Pancreas (tissue), 10 donors: ENCODE measurements around the gene TGM4. TPM values are rescaled to one million over a fixed set of nuclear protein-coding genes. Genes with fewer than 3 reads are reported as not detected.

Experiments
- ATAC-seq, 4 donors: fragments of 200-7000 bp; cut with Tn5 transposase; one replicate each; pipeline versions ENCODE4 v1.8.0 to v1.9.1; 2020; ENCODE audit warnings: mild to moderate bottlenecking in 4 of 4, moderate library complexity in 4 of 4
- DNase-seq, 6 donors: peaks; one replicate each; pipeline ENCODE4 v3.0.0-alpha.2; 2020
- FAIRE-seq: peaks from 2 replicates; lab custom pipeline; 2012; peaks lifted over from hg19 to GRCh38; lab: Jason Lieb, UNC
- H3K27ac ChIP-seq, 4 donors: fragments of 200-600 bp; sonication (generic); 1 replicate in 3 of 4; 2 replicates in 1 of 4; pipeline versions ENCODE4 v1.5.0 to v1.8.0; 2020
- H3K27me3 ChIP-seq, 4 donors: fragments of 200-600 bp; one replicate each; pipeline ENCODE4 v1.8.0; 2021
- H3K36me3 ChIP-seq, 3 donors: fragments of 200-600 bp; sonication (generic) in 1 of 3; one replicate each; pipeline versions ENCODE4 v1.5.0 to v1.8.0; 2020 to 2021
- H3K4me1 ChIP-seq, 3 donors: fragments of 200-600 bp; one replicate each; pipeline ENCODE4 v1.8.0; 2021
- H3K4me3 ChIP-seq, 4 donors: fragments of 200-600 bp; sonication (generic) in 2 of 4; one replicate each; pipeline versions ENCODE4 v1.5.0 to v1.8.0; 2020 to 2021
- H3K9me3 ChIP-seq, 4 donors: fragments of 200-600 bp; one replicate each; pipeline ENCODE4 v1.8.0; 2021
- CTCF ChIP-seq, 4 donors: fragments of 200-600 bp; sonication (generic) in 3 of 4; IDR thresholded peaks; one replicate each; pipeline versions ENCODE4 v1.5.0 to v1.8.0; 2021; ENCODE audit warnings: antibody characterized with exemption in 4 of 4
- WGBS, 2 donors: extraction: QIAGEN DNeasy Blood & Tissue Kit; methylation state at CpG; one replicate each; pipeline ENCODE4 v1.1.7; 2013; 5-methylcytosine and 5-hydroxymethylcytosine counted together
- intact Hi-C, 3 donors: fragments of 100-400 bp; cut with DNase I; formaldehyde crosslinking; loops; one replicate each; pipeline versions ENCODE4 v1.11.1 to v1.14.2; 2022
- polyA plus RNA-seq, 2 donors: library from polyadenylated mRNA; stranded (reverse); fragments of 200-250 nt; gene quantifications; one replicate each; pipeline ENCODE4 v1.2.3, GENCODE V29; 2013
- total RNA-seq, 6 donors: library from RNA; stranded (reverse); fragmentation: NEBNext Ultra II Directional in 4 of 6; extraction: Animal tissue kit (Norgen Biotek cat#: 25700) in 4 of 6; gene quantifications; one replicate each; pipeline versions ENCODE4 v1.2.1 to v1.2.4, GENCODE V29; 2021 to 2023
- donor health status: healthy with polysubstance abuse.
- donor health status: DM: no; HTN: no; CAD: no; lungs with moderate emphysema.
- donor health status: DM: no; HTN: no; CAD: no.
- donor health status: control.
- donor health status: control.
- donor health status: Bipolar disorder and iron deficiency.
- donor health status: DM: yes; HTN: yes; CAD: no.
- donor health status: DM: no; HTN: no; CAD: no.
- donor health status: DM: no; HTN: no; CAD: no.
- donor health status: DM: yes; HTN: yes; CAD: no.

The TGM4 gene
- total and polyA plus RNA-seq, 8 donors = not detected

DNA sequence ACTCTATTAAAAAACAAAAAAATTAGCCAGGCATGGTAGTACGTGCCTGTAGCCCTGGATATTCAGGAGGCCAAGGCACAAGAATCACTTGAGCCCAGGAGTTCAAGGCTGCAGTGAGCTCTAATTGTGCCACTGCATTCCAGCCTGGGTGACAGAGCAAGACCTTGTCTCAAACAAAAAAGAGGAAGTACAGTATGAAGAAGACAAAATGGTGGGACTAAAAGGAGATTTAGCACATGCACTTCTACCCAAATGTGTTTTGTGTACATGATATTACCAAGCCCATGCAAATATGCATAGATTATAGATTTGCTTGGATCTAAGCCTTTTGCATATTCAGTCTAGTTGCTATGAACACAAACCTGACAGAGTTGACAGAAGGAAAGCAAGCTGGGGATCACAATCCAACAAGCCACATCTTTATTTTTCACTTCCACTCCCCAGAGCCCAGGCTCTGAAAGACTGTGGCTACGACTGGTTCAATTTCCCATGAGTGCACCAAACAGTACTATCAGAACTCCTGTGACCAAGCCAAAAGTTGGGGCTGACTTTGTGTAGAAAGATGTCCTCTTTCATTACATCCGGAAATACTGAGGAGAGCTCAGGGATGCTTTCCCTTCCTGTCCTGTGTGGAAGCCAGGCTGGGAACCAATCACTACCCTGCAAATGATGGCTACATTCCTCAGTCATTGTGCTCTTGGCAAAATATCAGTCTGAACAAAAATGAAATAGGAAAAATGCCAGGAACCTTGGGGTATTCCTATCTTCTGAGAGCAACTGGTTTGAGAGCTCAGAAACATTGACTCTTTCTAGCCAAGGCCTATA is 49.4 kb downstream of the TGM4 start:
- H3K9me3 ChIP-seq = no peaks in the 10 kb centered on the region
- H3K36me3 ChIP-seq = peaks cover 0 to 14% (median 0%) of the 10 kb centered on the region in 3 donors
- FAIRE-seq = no peak
- WGBS, 2 donors = 86 to 95% methylated on average over 3 of the region's 3 CpGs
- H3K27ac ChIP-seq = no peak overlapping the region
- TF ChIP-seq CTCF (IDR thresholded peaks at IDR 0.05) = no peak
- no peaks in the 10 kb centered on the region for H3K27me3 ChIP-seq
- no peak overlapping the region for H3K4me3 ChIP-seq
- intact Hi-C loops = no loop called here
- ATAC-seq = no peak
- DNase-seq = no peak
- H3K4me1 ChIP-seq = no peaks in the 10 kb centered on the region

DNA sequence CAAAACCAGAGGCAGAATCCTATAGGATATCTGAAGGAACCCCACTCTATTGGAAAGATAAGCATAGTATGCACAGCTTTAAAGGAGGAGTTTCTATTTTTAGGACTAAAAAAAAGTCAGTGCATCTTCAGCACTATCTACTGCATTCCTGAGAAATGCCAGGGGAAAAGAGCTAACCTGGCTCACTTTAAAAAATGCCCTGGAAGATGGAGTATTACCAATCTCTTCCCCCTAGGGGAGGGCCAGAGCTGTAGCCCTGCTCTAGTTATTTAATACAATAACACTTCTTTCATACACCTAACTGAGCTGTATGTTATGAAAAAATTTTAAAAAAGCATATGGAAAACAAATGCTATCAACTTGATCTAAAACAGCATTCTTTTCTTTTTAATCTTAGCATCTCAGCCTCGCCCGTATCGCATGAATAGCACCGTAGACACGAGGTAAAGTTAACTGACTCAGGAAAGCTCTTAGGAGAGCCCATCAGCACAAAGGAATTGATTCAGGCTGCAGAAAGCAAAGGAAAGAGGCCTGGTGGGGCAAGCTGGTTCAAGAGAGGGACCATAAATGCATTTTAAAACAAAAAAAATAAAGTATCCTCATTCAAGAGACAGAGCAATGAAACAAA is 50.2 kb downstream of the TGM4 start:
- ATAC-seq (no peak), DNase-seq (no peak), FAIRE-seq (no peak)
- Histone ChIP-seq H3K36me3 (peaks cover 0 to 16% (median 0%) of the 10 kb centered on the region in 3 donors), H3K9me3 (no peaks in the 10 kb centered on the region), H3K27me3 (no peaks in the 10 kb centered on the region), H3K4me3 (no peak overlapping the region), H3K27ac (no peak overlapping the region), H3K4me1 (no peaks in the 10 kb centered on the region)
- intact Hi-C loops = no loop called here
- TF ChIP-seq CTCF (IDR thresholded peaks at IDR 0.05) = no peak
- 87 to 93% methylated on average over 5 of the region's 5 CpGs for WGBS, 2 donors

DNA sequence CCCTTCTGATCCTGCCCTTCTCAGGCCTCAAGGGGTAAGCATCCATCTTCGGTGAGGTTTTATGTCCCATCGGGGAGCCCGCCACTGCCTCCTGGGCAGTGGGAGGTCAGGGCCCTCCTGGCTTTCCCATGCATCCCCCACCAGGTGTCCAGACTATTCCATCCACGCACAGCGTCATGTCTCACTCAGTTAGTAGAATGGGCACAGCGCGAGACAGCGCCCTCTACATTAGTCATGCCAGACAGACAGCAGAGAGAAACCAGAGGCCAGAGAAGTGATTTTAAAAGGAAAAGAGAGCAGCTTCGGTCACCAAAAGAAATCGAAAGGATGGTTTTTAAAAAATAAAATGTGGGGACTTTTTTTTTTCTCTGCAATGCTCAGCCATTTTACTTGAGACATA is 51.8 kb downstream of the TGM4 start:
- FAIRE-seq (no peak), ATAC-seq (no peak), DNase-seq (no peak)
- Histone ChIP-seq H3K9me3 (no peaks in the 10 kb centered on the region), H3K27me3 (no peaks in the 10 kb centered on the region), H3K27ac (no peak overlapping the region), H3K4me1 (no peaks in the 10 kb centered on the region), H3K36me3 (peaks cover 0 to 22% (median 0%) of the 10 kb centered on the region in 3 donors), H3K4me3 (no peak overlapping the region)
- 88 to 93% methylated on average over 10 of the region's 10 CpGs for WGBS, 2 donors
- intact Hi-C loops = no loop called here
- no peak for TF ChIP-seq CTCF (IDR thresholded peaks at IDR 0.05)

GRCh38 chr3:44926921-44927320 is 52.5 kb downstream of the TGM4 start:
- H3K27ac ChIP-seq = no peak overlapping the region
- no peaks in the 10 kb centered on the region for H3K9me3 ChIP-seq
- peaks cover 0 to 17% (median 0%) of the 10 kb centered on the region in 3 donors for H3K36me3 ChIP-seq
- no peak for ATAC-seq
- no peak overlapping the region for H3K4me3 ChIP-seq
- WGBS, 2 donors = 91 to 92% methylated on average over 7 of the region's 7 CpGs
- intact Hi-C loops = no loop called here
- no peak for FAIRE-seq
- no peaks in the 10 kb centered on the region for H3K4me1 ChIP-seq
- no peaks in the 10 kb centered on the region for H3K27me3 ChIP-seq
- no peak for DNase-seq
- no peak for TF ChIP-seq CTCF (IDR thresholded peaks at IDR 0.05)

- no peak overlapping the region for H3K27ac ChIP-seq
- peaks cover 0 to 17% (median 0%) of the 10 kb centered on the region in 3 donors for H3K36me3 ChIP-seq
- H3K4me3 ChIP-seq = no peak overlapping the region
- WGBS, 2 donors = 92 to 96% methylated on average over 7 of the region's 7 CpGs
- ATAC-seq = no peak
- H3K27me3 ChIP-seq = no peaks in the 10 kb centered on the region
- TF ChIP-seq CTCF (IDR thresholded peaks at IDR 0.05) = no peak
- intact Hi-C loops = no loop called here
- no peak for DNase-seq
- H3K9me3 ChIP-seq = no peaks in the 10 kb centered on the region
- FAIRE-seq = no peak
- H3K4me1 ChIP-seq = no peaks in the 10 kb centered on the region
Observed at GRCh38 chr3:44927371-44927770, 53.0 kb downstream of the TGM4 start.
